IPS DF 4.7 (cell line): Measurements from ENCODE around the gene PLA2G15.

Experiments
- DNase-seq: peaks from one replicate; pipeline ENCODE4 v3.0.0-alpha.2; 2013; ENCODE audit warnings: low spot score; ENCODE audit errors: extremely low read depth

The PLA2G15 gene

GRCh38 chr16:68244903-68245853 lies at the start of gene PLA2G15:
Gene PLA2G15, plus strand, starts transcription at chr16:68245373. Its CDS starts 54 bp downstream, at chr16:68245427.
- no peak for DNase-seq

GRCh38 chr16:68197250-68197649 lies 47.9 kb upstream of the PLA2G15 start:
- DNase-seq = no peak

GRCh38 chr16:68200088-68200783 lies 44.9 kb upstream of the PLA2G15 start:
- DNase-seq = no peak

- no peak for DNase-seq
These were observed 43.1 kb upstream of the PLA2G15 start for GRCh38 chr16:68202091-68202519.

GRCh38 chr16:68206245-68206644 lies 38.9 kb upstream of the PLA2G15 start:
- DNase-seq = no peak

- no peak for DNase-seq
These were observed 30.4 kb upstream of the PLA2G15 start for GRCh38 chr16:68214726-68215125.

GRCh38 chr16:68215302-68215701 lies 29.9 kb upstream of the PLA2G15 start:
- no peak for DNase-seq

GRCh38 chr16:68216240-68216639 lies 28.9 kb upstream of the PLA2G15 start:
- DNase-seq = no peak

GRCh38 chr16:68217506-68217905 lies 27.7 kb upstream of the PLA2G15 start:
- DNase-seq = no peak

- no peak for DNase-seq
These were observed 25.3 kb upstream of the PLA2G15 start for GRCh38 chr16:68219725-68220351.

GRCh38 chr16:68223072-68223471 lies 22.1 kb upstream of the PLA2G15 start:
- no peak for DNase-seq

GRCh38 chr16:68226116-68226515 lies 19.1 kb upstream of the PLA2G15 start:
- DNase-seq = no peak

GRCh38 chr16:68227183-68227793 lies 17.9 kb upstream of the PLA2G15 start:
- DNase-seq = no peak

GRCh38 chr16:68227850-68228553 lies 17.2 kb upstream of the PLA2G15 start:
- DNase-seq = no peak

GRCh38 chr16:68228652-68229051 lies 16.5 kb upstream of the PLA2G15 start:
- DNase-seq = no peak

- no peak for DNase-seq
These were observed 15.6 kb upstream of the PLA2G15 start for GRCh38 chr16:68229431-68230175.

GRCh38 chr16:68230176-68230571 lies 15.0 kb upstream of the PLA2G15 start:
- no peak for DNase-seq

- DNase-seq = no peak
These were observed 14.2 kb upstream of the PLA2G15 start for GRCh38 chr16:68230956-68231355.

- no peak for DNase-seq
These were observed 13.6 kb upstream of the PLA2G15 start for GRCh38 chr16:68231384-68232136.
